ENCODE results near the gene ZNF580.
A peak's percentile ranks its signal among the peaks of the same experiment; 100 is the strongest.

ZNF580 gene

GRCh38 chr19:55656988-55657747, 16.4 kb downstream of the ZNF580 start:
- H2AFZ ChIP-seq (ENCODE audit: low read depth, low read length), result no peak overlapping the region
- no peaks in the 10 kb centered on the region for H3K9me3 ChIP-seq (ENCODE audit: low read length)
- H3K4me3 ChIP-seq (ENCODE audit: low read length), result peak overlapping the region; percentile 85
- peaks cover 25% of the 10 kb centered on the region for H3K4me1 ChIP-seq (ENCODE audit: insufficient read depth, low read length)
- H3K27me3 ChIP-seq (ENCODE audit: insufficient read depth, low read length), result no peaks in the 10 kb centered on the region
- H3K36me3 ChIP-seq (ENCODE audit: insufficient read depth, low read length), result peaks cover 35% of the 10 kb centered on the region

GRCh38 chr19:55658846-55659459, 18.2 kb downstream of the ZNF580 start:
- H3K36me3 ChIP-seq (ENCODE audit: insufficient read depth, low read length), result peaks cover 51% of the 10 kb centered on the region
- peaks cover 25% of the 10 kb centered on the region for H3K4me1 ChIP-seq (ENCODE audit: insufficient read depth, low read length)
- H3K9me3 ChIP-seq (ENCODE audit: low read length), result no peaks in the 10 kb centered on the region
- H2AFZ ChIP-seq (ENCODE audit: low read depth, low read length), result no peak overlapping the region
- H3K27me3 ChIP-seq (ENCODE audit: insufficient read depth, low read length), result no peaks in the 10 kb centered on the region
- no peak overlapping the region for H3K4me3 ChIP-seq (ENCODE audit: low read length)

DNA sequence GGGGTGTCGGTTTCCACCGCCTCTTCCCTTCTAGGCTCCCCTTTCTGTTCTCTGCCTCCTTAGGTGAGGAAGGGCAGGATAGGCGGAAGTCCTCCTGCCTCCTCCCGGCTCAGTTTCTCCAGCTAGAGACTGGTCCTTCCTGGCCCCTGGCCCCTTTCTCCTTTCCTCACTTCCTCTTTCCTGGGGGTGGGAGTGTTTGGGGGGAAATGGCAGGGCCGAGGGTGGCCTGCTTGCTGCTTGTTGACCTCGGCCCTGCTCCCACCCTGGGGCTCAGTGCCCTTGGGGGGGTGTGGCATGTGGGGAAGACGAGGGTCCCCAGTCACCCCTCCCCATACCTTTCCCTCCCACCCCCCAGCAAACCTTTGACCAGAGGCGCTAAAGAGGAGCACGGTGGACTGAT, 19.0 kb downstream of the ZNF580 start:
- H3K27me3 ChIP-seq (ENCODE audit: insufficient read depth, low read length), result no peaks in the 10 kb centered on the region
- peaks cover 59% of the 10 kb centered on the region for H3K36me3 ChIP-seq (ENCODE audit: insufficient read depth, low read length)
- no peak overlapping the region for H2AFZ ChIP-seq (ENCODE audit: low read depth, low read length)
- peaks cover 25% of the 10 kb centered on the region for H3K4me1 ChIP-seq (ENCODE audit: insufficient read depth, low read length)
- no peaks in the 10 kb centered on the region for H3K9me3 ChIP-seq (ENCODE audit: low read length)
- H3K4me3 ChIP-seq (ENCODE audit: low read length), result no peak overlapping the region

DNA sequence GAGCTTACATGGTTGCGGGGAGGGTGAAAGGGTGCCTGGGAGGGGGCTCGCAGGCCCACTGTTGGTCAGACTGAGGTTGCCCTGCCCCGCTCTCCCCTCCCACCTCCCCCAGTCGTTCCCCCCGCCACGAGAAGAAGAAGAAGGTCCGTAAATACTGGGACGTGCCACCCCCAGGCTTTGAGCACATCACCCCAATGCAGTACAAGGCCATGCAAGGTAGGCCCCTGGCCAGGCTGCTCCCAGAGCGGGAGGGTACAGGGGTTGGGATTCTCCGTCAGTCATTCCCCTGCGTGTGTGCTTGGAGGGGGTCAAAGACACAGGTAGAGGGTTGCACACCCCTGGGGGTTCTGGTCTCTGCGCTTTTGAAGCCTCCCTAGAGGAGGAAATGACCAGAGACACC, 19.6 kb downstream of the ZNF580 start:
- peaks cover 25% of the 10 kb centered on the region for H3K4me1 ChIP-seq (ENCODE audit: insufficient read depth, low read length)
- no peak overlapping the region for H2AFZ ChIP-seq (ENCODE audit: low read depth, low read length)
- no peaks in the 10 kb centered on the region for H3K27me3 ChIP-seq (ENCODE audit: insufficient read depth, low read length)
- no peaks in the 10 kb centered on the region for H3K9me3 ChIP-seq (ENCODE audit: low read length)
- peaks cover 61% of the 10 kb centered on the region for H3K36me3 ChIP-seq (ENCODE audit: insufficient read depth, low read length)
- no peak overlapping the region for H3K4me3 ChIP-seq (ENCODE audit: low read length)

DNA sequence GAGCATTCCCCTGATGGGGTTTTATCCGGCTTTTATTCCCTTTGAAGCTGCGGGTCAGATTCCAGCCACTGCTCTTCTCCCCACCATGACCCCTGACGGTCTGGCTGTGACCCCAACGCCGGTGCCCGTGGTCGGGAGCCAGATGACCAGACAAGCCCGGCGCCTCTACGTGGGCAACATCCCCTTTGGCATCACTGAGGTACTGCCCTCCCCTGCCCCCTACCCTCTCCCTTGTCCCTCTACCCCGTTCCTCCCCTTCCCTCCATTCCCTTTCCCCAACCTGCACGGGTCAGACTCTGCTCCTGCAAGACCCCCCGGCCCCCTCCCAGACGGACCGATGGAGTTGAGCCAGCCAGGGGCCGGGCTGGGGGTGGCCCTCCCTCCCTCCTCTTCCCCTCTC, 20.2 kb downstream of the ZNF580 start:
- no peaks in the 10 kb centered on the region for H3K9me3 ChIP-seq (ENCODE audit: low read length)
- H2AFZ ChIP-seq (ENCODE audit: low read depth, low read length), result no peak overlapping the region
- peaks cover 20% of the 10 kb centered on the region for H3K4me1 ChIP-seq (ENCODE audit: insufficient read depth, low read length)
- peaks cover 65% of the 10 kb centered on the region for H3K36me3 ChIP-seq (ENCODE audit: insufficient read depth, low read length)
- no peak overlapping the region for H3K4me3 ChIP-seq (ENCODE audit: low read length)
- H3K27me3 ChIP-seq (ENCODE audit: insufficient read depth, low read length), result no peaks in the 10 kb centered on the region

GRCh38 chr19:55661826-55662225, 21.0 kb downstream of the ZNF580 start:
- Histone ChIP-seq H3K4me1 (ENCODE audit: insufficient read depth, low read length) (peaks cover 12% of the 10 kb centered on the region), H3K9me3 (ENCODE audit: low read length) (no peaks in the 10 kb centered on the region), H2AFZ (ENCODE audit: low read depth, low read length) (no peak overlapping the region), H3K36me3 (ENCODE audit: insufficient read depth, low read length) (peaks cover 73% of the 10 kb centered on the region), H3K4me3 (ENCODE audit: low read length) (no peak overlapping the region), H3K27me3 (ENCODE audit: insufficient read depth, low read length) (no peaks in the 10 kb centered on the region)

- Histone ChIP-seq H2AFZ (ENCODE audit: low read depth, low read length) (no peak overlapping the region), H3K4me1 (ENCODE audit: insufficient read depth, low read length) (no peaks in the 10 kb centered on the region), H3K36me3 (ENCODE audit: insufficient read depth, low read length) (peaks cover 88% of the 10 kb centered on the region), H3K4me3 (ENCODE audit: low read length) (no peak overlapping the region), H3K9me3 (ENCODE audit: low read length) (no peaks in the 10 kb centered on the region), H3K27me3 (ENCODE audit: insufficient read depth, low read length) (no peaks in the 10 kb centered on the region)
Measured at GRCh38 chr19:55663846-55664536, 23.2 kb downstream of the ZNF580 start.

- H3K4me1 ChIP-seq (ENCODE audit: insufficient read depth, low read length), result no peaks in the 10 kb centered on the region
- H2AFZ ChIP-seq (ENCODE audit: low read depth, low read length), result no peak overlapping the region
- peaks cover 86% of the 10 kb centered on the region for H3K36me3 ChIP-seq (ENCODE audit: insufficient read depth, low read length)
- H3K4me3 ChIP-seq (ENCODE audit: low read length), result no peak overlapping the region
- no peaks in the 10 kb centered on the region for H3K27me3 ChIP-seq (ENCODE audit: insufficient read depth, low read length)
- no peaks in the 10 kb centered on the region for H3K9me3 ChIP-seq (ENCODE audit: low read length)
Measured at GRCh38 chr19:55666343-55667005, 25.7 kb downstream of the ZNF580 start.

DNA sequence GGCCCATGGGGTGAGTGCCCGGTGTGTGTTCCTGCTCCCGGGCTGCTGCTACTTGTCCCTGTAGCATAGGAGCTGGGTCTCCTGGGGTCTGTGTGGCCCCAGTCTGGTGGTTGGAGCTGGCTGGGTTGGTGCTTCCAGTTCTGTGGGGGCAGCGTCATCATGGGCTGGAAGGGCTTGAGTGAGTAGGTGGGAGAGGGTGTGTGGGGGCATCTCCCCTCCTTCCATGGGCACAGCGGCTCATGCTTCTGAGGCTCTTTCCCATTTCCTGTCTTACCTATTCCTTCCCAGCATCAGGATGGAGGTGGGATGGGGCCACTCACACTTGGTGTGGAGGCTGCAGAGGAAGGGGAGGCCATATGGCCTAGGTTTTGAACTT, 26.2 kb downstream of the ZNF580 start:
- no peaks in the 10 kb centered on the region for H3K4me1 ChIP-seq (ENCODE audit: insufficient read depth, low read length)
- H2AFZ ChIP-seq (ENCODE audit: low read depth, low read length), result no peak overlapping the region
- peaks cover 83% of the 10 kb centered on the region for H3K36me3 ChIP-seq (ENCODE audit: insufficient read depth, low read length)
- no peak overlapping the region for H3K4me3 ChIP-seq (ENCODE audit: low read length)
- no peaks in the 10 kb centered on the region for H3K27me3 ChIP-seq (ENCODE audit: insufficient read depth, low read length)
- no peaks in the 10 kb centered on the region for H3K9me3 ChIP-seq (ENCODE audit: low read length)

- Histone ChIP-seq H3K4me1 (ENCODE audit: insufficient read depth, low read length) (no peaks in the 10 kb centered on the region), H3K9me3 (ENCODE audit: low read length) (no peaks in the 10 kb centered on the region), H3K36me3 (ENCODE audit: insufficient read depth, low read length) (peaks cover 79% of the 10 kb centered on the region), H3K4me3 (ENCODE audit: low read length) (no peak overlapping the region), H3K27me3 (ENCODE audit: insufficient read depth, low read length) (no peaks in the 10 kb centered on the region), H2AFZ (ENCODE audit: low read depth, low read length) (no peak overlapping the region)
Measured at GRCh38 chr19:55667511-55667910, 26.7 kb downstream of the ZNF580 start.

- Histone ChIP-seq H2AFZ (ENCODE audit: low read depth, low read length) (no peak overlapping the region), H3K27me3 (ENCODE audit: insufficient read depth, low read length) (no peaks in the 10 kb centered on the region), H3K9me3 (ENCODE audit: low read length) (no peaks in the 10 kb centered on the region), H3K4me3 (ENCODE audit: low read length) (no peak overlapping the region), H3K36me3 (ENCODE audit: insufficient read depth, low read length) (peaks cover 75% of the 10 kb centered on the region), H3K4me1 (ENCODE audit: insufficient read depth, low read length) (no peaks in the 10 kb centered on the region)
Measured at GRCh38 chr19:55667958-55668357, 27.2 kb downstream of the ZNF580 start.

GRCh38 chr19:55668603-55669348, 28.0 kb downstream of the ZNF580 start:
- Histone ChIP-seq H3K4me1 (ENCODE audit: insufficient read depth, low read length) (peaks cover 8% of the 10 kb centered on the region), H3K36me3 (ENCODE audit: insufficient read depth, low read length) (peaks cover 73% of the 10 kb centered on the region), H3K9me3 (ENCODE audit: low read length) (no peaks in the 10 kb centered on the region), H3K4me3 (ENCODE audit: low read length) (no peak overlapping the region), H2AFZ (ENCODE audit: low read depth, low read length) (no peak overlapping the region), H3K27me3 (ENCODE audit: insufficient read depth, low read length) (no peaks in the 10 kb centered on the region)
